IMR-90 (cell line): ENCODE results near the gene YEATS4. TPM values are rescaled to one million over a fixed set of nuclear protein-coding genes. Genes with fewer than 3 reads are reported as not detected.

Experiments used
- ATAC-seq: fragments of 200-7000 bp; cut with Tn5 transposase; 2 replicates; pipeline ENCODE4 v1.9.1; 2020; ENCODE audit warnings: low read depth, mild to moderate bottlenecking, moderate library complexity
- BruUV-seq: library from RNA; stranded (reverse); fragments of 400-500 nt; replicated peaks from 2 replicates; lab custom pipeline; 2021; lab: Mats Ljungman, UMichigan
- CTCF ChIA-PET: fragments of 300-600 bp; formaldehyde crosslinking; extraction: SDS; loops from one replicate; lab custom pipeline; 2021; ENCODE audit warnings: antibody characterized with exemption; lab: Yijun Ruan, JAX
- POLR2A ChIA-PET: fragments of 300-600 bp; sonication (Branson Sonifier 250); formaldehyde crosslinking; loops from one replicate; lab custom pipeline; 2022; ENCODE audit warnings: antibody characterized with exemption; ENCODE audit not compliant: unreplicated experiment; lab: Charles Lee
- DNase-seq: peaks from one replicate; pipeline ENCODE4 v3.0.0; 2013
- H2AFZ ChIP-seq: replicated peaks from 2 replicates; pipeline ENCODE3; 2013; ENCODE audit warnings: low read length, mild to moderate bottlenecking; ENCODE audit not compliant: poor library complexity
- H2AK5ac ChIP-seq: 2 replicates; pipeline ENCODE4 v1.6.1; 2013; ENCODE audit warnings: low read depth, low read length, inconsistent platforms
- H2AK9ac ChIP-seq: replicated peaks from 2 replicates; pipeline ENCODE3; 2013; ENCODE audit warnings: mild to moderate bottlenecking, low read depth, low read length, moderate library complexity; ENCODE audit not compliant: poor library complexity
- H2BK120ac ChIP-seq: 2 replicates; pipeline ENCODE4 v1.6.1; 2013; ENCODE audit warnings: low read depth, low read length, inconsistent platforms
- H2BK15ac ChIP-seq: 3 replicates; pipeline ENCODE4 v1.6.1; 2013; ENCODE audit warnings: low read depth, low read length, inconsistent platforms
- H2BK20ac ChIP-seq: 2 replicates; pipeline ENCODE4 v1.6.1; 2013; ENCODE audit warnings: low read depth, mild to moderate bottlenecking, inconsistent platforms, low read length, moderate library complexity
- H2BK5ac ChIP-seq: 2 replicates; pipeline ENCODE4 v1.6.1; 2013; ENCODE audit warnings: mild to moderate bottlenecking, low read depth, low read length, inconsistent platforms; ENCODE audit not compliant: poor library complexity, severe bottlenecking
- H3K14ac ChIP-seq: replicated peaks from 2 replicates; pipeline ENCODE4 v1.6.1; 2013; ENCODE audit warnings: low read depth, low read length, inconsistent platforms
- H3K18ac ChIP-seq: 2 replicates; pipeline ENCODE4 v1.6.1; 2013; ENCODE audit warnings: low read depth, low read length, control low read depth
- H3K23ac ChIP-seq: 2 replicates; pipeline ENCODE4 v1.6.1; 2013; ENCODE audit warnings: low read depth, low read length, inconsistent platforms
- H3K27ac ChIP-seq: 2 replicates; pipeline ENCODE4 v1.5.1; 2013; ENCODE audit warnings: mild to moderate bottlenecking, control low read depth, low read length; ENCODE audit not compliant: insufficient read depth
- H3K27me3 ChIP-seq: 2 replicates; pipeline ENCODE4 v1.6.1; 2013; ENCODE audit warnings: low read length; ENCODE audit not compliant: control insufficient read depth, insufficient read depth
- H3K36me3 ChIP-seq: 2 replicates; pipeline ENCODE4 v1.6.1; 2013; ENCODE audit warnings: low read length, mixed read lengths; ENCODE audit not compliant: control insufficient read depth, insufficient read depth
- H3K4ac ChIP-seq: 2 replicates; pipeline ENCODE4 v1.6.1; 2013; ENCODE audit warnings: low read depth, low read length, inconsistent platforms
- H3K4me1 ChIP-seq: 2 replicates; pipeline ENCODE4 v1.6.1; 2013; ENCODE audit warnings: low read length, mixed read lengths; ENCODE audit not compliant: control insufficient read depth, insufficient read depth
- H3K4me2 ChIP-seq: 2 replicates; pipeline ENCODE4 v1.6.1; 2013; ENCODE audit warnings: low read depth, mild to moderate bottlenecking, control low read depth, low read length, moderate library complexity
- H3K4me3 ChIP-seq: 2 replicates; pipeline ENCODE4 v1.5.1; 2013; ENCODE audit warnings: low read depth, mild to moderate bottlenecking, control low read depth, low read length, moderate library complexity; ENCODE audit not compliant: insufficient read depth
- H3K56ac ChIP-seq: 2 replicates; pipeline ENCODE4 v1.6.1; 2013; ENCODE audit warnings: low read length, inconsistent platforms; ENCODE audit not compliant: insufficient read depth; ENCODE audit errors: extremely low read depth
- H3K79me1 ChIP-seq, 2 experiments: 2 replicates each; pipeline ENCODE4 v1.6.1; 2013; ENCODE audit warnings: low read length in 2 of 2, inconsistent platforms in 1 of 2, low read depth in 1 of 2
- H3K9ac ChIP-seq: 2 replicates; pipeline ENCODE4 v1.6.1; 2013; ENCODE audit warnings: low read depth, low read length, control low read depth
- H3K9me1 ChIP-seq: 2 replicates; pipeline ENCODE4 v1.6.1; 2013; ENCODE audit warnings: low read length, inconsistent platforms; ENCODE audit not compliant: insufficient read depth
- H3K9me3 ChIP-seq: 2 replicates; pipeline ENCODE4 v1.6.1; 2013; ENCODE audit warnings: low read length; ENCODE audit not compliant: control insufficient read depth, insufficient read depth
- H4K20me1 ChIP-seq: 2 replicates; pipeline ENCODE4 v1.6.1; 2013; ENCODE audit warnings: low read length, inconsistent platforms; ENCODE audit not compliant: insufficient read depth
- H4K5ac ChIP-seq: 2 replicates; pipeline ENCODE4 v1.6.1; 2013; ENCODE audit warnings: mild to moderate bottlenecking, low read depth, low read length, control low read depth
- H4K8ac ChIP-seq, 2 experiments: 2 replicates each; pipeline ENCODE4 v1.6.1; 2013; ENCODE audit warnings: low read depth in 2 of 2, low read length in 2 of 2, control low read depth in 1 of 2, inconsistent platforms in 1 of 2
- H4K91ac ChIP-seq: 2 replicates; pipeline ENCODE4 v1.6.1; 2013; ENCODE audit warnings: low read depth, low read length, inconsistent platforms; ENCODE audit not compliant: insufficient read depth
- BHLHE40 ChIP-seq: fragments of 150-350 bp; IDR thresholded peaks from 2 replicates; pipeline ENCODE4 v1.6.1; 2016; ENCODE audit warnings: mild to moderate bottlenecking, low read depth, low read length
- CEBPB ChIP-seq: IDR thresholded peaks from 2 replicates; pipeline ENCODE4 v1.6.1; 2012; ENCODE audit warnings: low read depth, low read length, improper control_type of control experiment
- CHD1 ChIP-seq: IDR thresholded peaks from 2 replicates; pipeline ENCODE4 v1.6.1; 2012; ENCODE audit warnings: low read depth, low read length, improper control_type of control experiment
- FOS ChIP-seq: fragments of 150-350 bp; IDR thresholded peaks from 2 replicates; pipeline ENCODE4 v1.6.1; 2016; ENCODE audit warnings: low read depth, low read length
- MAFK ChIP-seq: IDR thresholded peaks from 2 replicates; pipeline ENCODE4 v1.6.1; 2012; ENCODE audit warnings: low read depth, low read length, improper control_type of control experiment
- MAZ ChIP-seq: IDR thresholded peaks from 2 replicates; pipeline ENCODE4 v1.6.1; 2012; ENCODE audit warnings: low read depth, mild to moderate bottlenecking, low read length, improper control_type of control experiment, moderate library complexity, borderline replicate concordance
- MXI1 ChIP-seq: IDR thresholded peaks from 2 replicates; pipeline ENCODE4 v1.6.1; 2012; ENCODE audit warnings: low read depth, mild to moderate bottlenecking, low read length, moderate library complexity, borderline replicate concordance
- NFE2L2 ChIP-seq: fragments of 150-350 bp; IDR thresholded peaks from 2 replicates; pipeline ENCODE4 v1.6.1; 2016; ENCODE audit warnings: low read depth, mild to moderate bottlenecking, low read length
- POLR2A ChIP-seq: IDR thresholded peaks from 2 replicates; pipeline ENCODE4 v1.6.1; 2012; ENCODE audit warnings: mild to moderate bottlenecking, low read depth, low read length
- RAD21 ChIP-seq: IDR thresholded peaks from 2 replicates; pipeline ENCODE4 v1.6.1; 2012; ENCODE audit warnings: low read length, improper control_type of control experiment
- RCOR1 ChIP-seq: IDR thresholded peaks from 2 replicates; pipeline ENCODE4 v1.6.1; 2012; ENCODE audit warnings: mild to moderate bottlenecking, low read length, improper control_type of control experiment; ENCODE audit not compliant: insufficient replicate concordance
- RFX5 ChIP-seq: IDR thresholded peaks from 2 replicates; pipeline ENCODE4 v1.8.0; 2012; ENCODE audit warnings: low read depth, mild to moderate bottlenecking, low read length, moderate library complexity
- SMC3 ChIP-seq: fragments of 150-350 bp; IDR thresholded peaks from 2 replicates; pipeline ENCODE4 v1.6.1; 2016; ENCODE audit warnings: low read depth, mild to moderate bottlenecking, antibody characterized with exemption, low read length, moderate library complexity
- USF2 ChIP-seq: fragments of 150-350 bp; IDR thresholded peaks from 2 replicates; pipeline ENCODE4 v1.6.1; 2017; ENCODE audit warnings: mild to moderate bottlenecking, antibody characterized with exemption, low read length, low read depth
- WGBS, 2 experiments: methylation state at CpG; one replicate each; pipeline versions ENCODE4 v1.1.5 to v1.1.7; 2013; ENCODE audit warnings: missing lambda C conversion rate in 2 of 2; ENCODE audit not compliant: insufficient read length in 1 of 2; ENCODE audit errors: extremely low coverage in 2 of 2; 5-methylcytosine and 5-hydroxymethylcytosine counted together
- dilution Hi-C: fragments of 300-500 bp; cut with HindIII; formaldehyde crosslinking; loops from one replicate; pipeline ENCODE4 v1.14.3; 2018; ENCODE audit warnings: low sequenced_read_pairs; ENCODE audit not compliant: unreplicated experiment
- in situ Hi-C: fragments of 300-500 bp; cut with MboI; formaldehyde crosslinking; loops from 3 replicates; pipeline ENCODE4 v1.14.3; 2019; ENCODE audit warnings: low sequenced_read_pairs, inconsistent platforms, mixed read lengths
- intact Hi-C: fragments of 100-400 bp; cut with micrococcal nuclease; formaldehyde crosslinking; loops from 2 replicates; pipeline ENCODE4 v1.10.0; 2022
- polyA plus RNA-seq, 3 experiments: library from polyadenylated mRNA; depleted of rRNA; stranded (reverse); fragments of >200 nt; gene quantifications; 2 replicates each; pipeline ENCODE4 v1.2.3, GENCODE V29; 2012; ENCODE audit warnings: low replicate concordance in 1 of 3
- total RNA-seq: library from RNA; depleted of rRNA; stranded (reverse); fragments of >200 nt; gene quantifications from 2 replicates; pipeline ENCODE4 v1.2.3, GENCODE V29; 2012
- TF ChIP-seq, protein P1 (sequence below): conservative IDR thresholded peaks from 2 replicates; pipeline ENCODE4 v1.5.1; 2012; ENCODE audit warnings: mild to moderate bottlenecking, low read depth, low read length, improper control_type of control experiment
- TF ChIP-seq, protein P2 (sequence below): fragments of 150-350 bp; IDR thresholded peaks from 2 replicates; pipeline ENCODE4 v1.6.1; 2016; ENCODE audit warnings: low read depth, mild to moderate bottlenecking, low read length, moderate library complexity, borderline replicate concordance

Gene YEATS4
- total and polyA plus RNA-seq, 2 of the 4 experiments (the other 2 are of a cell fraction): 6.9 to 15.1 TPM

DNA sequence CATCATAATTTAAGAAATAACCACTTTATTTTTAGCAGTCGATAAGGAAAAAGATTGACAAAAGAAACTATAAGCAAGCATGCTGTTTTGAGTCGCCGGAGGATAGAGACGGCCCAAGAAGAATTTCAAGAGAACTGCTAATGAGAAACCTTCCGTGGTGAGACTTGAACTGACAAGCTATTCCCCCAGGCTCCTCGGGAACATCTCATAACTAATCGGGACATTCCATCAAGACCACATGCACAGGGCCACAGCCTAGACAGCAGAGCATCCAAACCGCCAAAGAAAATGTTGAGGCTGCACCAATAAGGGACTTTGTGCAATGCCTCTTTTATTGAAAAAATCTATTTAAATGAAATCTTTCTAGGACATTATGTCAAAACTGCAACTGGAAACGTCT is 51.0 kb downstream of the YEATS4 start:
- no peak overlapping the region for H2AK5ac ChIP-seq
- no TSS peak for BruUV-seq
- H3K4me1 ChIP-seq: peaks cover 5% of the 10 kb centered on the region
- H3K4me2 ChIP-seq: no peak overlapping the region
- 90% methylated on average over 2 of the region's 9 CpGs; no CpG with 5 or more reads in 1 of the 2 experiments for WGBS, 2 experiments
- no peaks in the 10 kb centered on the region for H4K20me1 ChIP-seq
- no peaks in the 10 kb centered on the region for H3K27me3 ChIP-seq
- no peak overlapping the region for H2BK5ac ChIP-seq
- no peak overlapping the region for H3K27ac ChIP-seq
- TF ChIP-seq MAFK: no peak
- TF ChIP-seq CEBPB: no peak
- no peak for TF ChIP-seq CHD1
- TF ChIP-seq, protein P1, sequence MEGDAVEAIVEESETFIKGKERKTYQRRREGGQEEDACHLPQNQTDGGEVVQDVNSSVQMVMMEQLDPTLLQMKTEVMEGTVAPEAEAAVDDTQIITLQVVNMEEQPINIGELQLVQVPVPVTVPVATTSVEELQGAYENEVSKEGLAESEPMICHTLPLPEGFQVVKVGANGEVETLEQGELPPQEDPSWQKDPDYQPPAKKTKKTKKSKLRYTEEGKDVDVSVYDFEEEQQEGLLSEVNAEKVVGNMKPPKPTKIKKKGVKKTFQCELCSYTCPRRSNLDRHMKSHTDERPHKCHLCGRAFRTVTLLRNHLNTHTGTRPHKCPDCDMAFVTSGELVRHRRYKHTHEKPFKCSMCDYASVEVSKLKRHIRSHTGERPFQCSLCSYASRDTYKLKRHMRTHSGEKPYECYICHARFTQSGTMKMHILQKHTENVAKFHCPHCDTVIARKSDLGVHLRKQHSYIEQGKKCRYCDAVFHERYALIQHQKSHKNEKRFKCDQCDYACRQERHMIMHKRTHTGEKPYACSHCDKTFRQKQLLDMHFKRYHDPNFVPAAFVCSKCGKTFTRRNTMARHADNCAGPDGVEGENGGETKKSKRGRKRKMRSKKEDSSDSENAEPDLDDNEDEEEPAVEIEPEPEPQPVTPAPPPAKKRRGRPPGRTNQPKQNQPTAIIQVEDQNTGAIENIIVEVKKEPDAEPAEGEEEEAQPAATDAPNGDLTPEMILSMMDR: no peak
- no peak for TF ChIP-seq USF2
- TF ChIP-seq BHLHE40: no peak
- TF ChIP-seq NFE2L2: no peak
- TF ChIP-seq RCOR1: no peak
- no peak for TF ChIP-seq MXI1
- TF ChIP-seq MAZ: no peak
- TF ChIP-seq RFX5: no peak
- TF ChIP-seq, protein P2, sequence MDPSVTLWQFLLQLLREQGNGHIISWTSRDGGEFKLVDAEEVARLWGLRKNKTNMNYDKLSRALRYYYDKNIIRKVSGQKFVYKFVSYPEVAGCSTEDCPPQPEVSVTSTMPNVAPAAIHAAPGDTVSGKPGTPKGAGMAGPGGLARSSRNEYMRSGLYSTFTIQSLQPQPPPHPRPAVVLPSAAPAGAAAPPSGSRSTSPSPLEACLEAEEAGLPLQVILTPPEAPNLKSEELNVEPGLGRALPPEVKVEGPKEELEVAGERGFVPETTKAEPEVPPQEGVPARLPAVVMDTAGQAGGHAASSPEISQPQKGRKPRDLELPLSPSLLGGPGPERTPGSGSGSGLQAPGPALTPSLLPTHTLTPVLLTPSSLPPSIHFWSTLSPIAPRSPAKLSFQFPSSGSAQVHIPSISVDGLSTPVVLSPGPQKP: no peak
- no peak for TF ChIP-seq SMC3
- TF ChIP-seq RAD21: no peak
- TF ChIP-seq POLR2A: no peak
- no peak for TF ChIP-seq FOS
- H3K4ac ChIP-seq: no peak overlapping the region; the same call in 1 of the 2 replicates
- H3K9ac ChIP-seq: no peak overlapping the region
- H2BK120ac ChIP-seq: no peak overlapping the region
- no peak overlapping the region for H3K14ac ChIP-seq
- in situ Hi-C loops: no loop called here
- H3K79me1 ChIP-seq: no peaks in the 10 kb centered on the region
- POLR2A ChIA-PET: interaction anchor here (0.5 kb wide), 1 partner anchor 410 kb away, joined by 4 read pairs; no protein-coding TSS in a partner anchor
- H2AK9ac ChIP-seq: no peak overlapping the region
- no peak overlapping the region for H2BK15ac ChIP-seq
- no peaks in the 10 kb centered on the region for H3K36me3 ChIP-seq
- no peak overlapping the region for H4K5ac ChIP-seq
- H4K8ac ChIP-seq: no peak overlapping the region
- no peak overlapping the region for H3K23ac ChIP-seq
- H3K4me3 ChIP-seq: no peak overlapping the region
- no peak overlapping the region for H2AFZ ChIP-seq
- CTCF ChIA-PET: no interaction called here
- ATAC-seq: no peak
- H3K9me1 ChIP-seq: peaks cover 3% of the 10 kb centered on the region; the same call in 1 of the 2 replicates
- intact Hi-C loops: no loop called here
- no peak for DNase-seq
- no peak overlapping the region for H3K18ac ChIP-seq
- no peak overlapping the region for H2BK20ac ChIP-seq
- H4K91ac ChIP-seq: no peak overlapping the region
- H3K9me3 ChIP-seq: no peaks in the 10 kb centered on the region
- no peak overlapping the region for H3K56ac ChIP-seq
- dilution Hi-C loops: no loop called here
